Caco-2 (cell line): ENCODE measurements around the gene PAXIP1. TPM values are rescaled to one million over a fixed set of nuclear protein-coding genes. Genes with fewer than 3 reads are reported as not detected.
A peak's percentile ranks its signal among the peaks of the same experiment; 100 is the strongest.

Experiments
- BruUV-seq: library from RNA; stranded (reverse); fragments of 400-500 nt; replicated peaks from 2 replicates; lab custom pipeline; 2021; lab: Mats Ljungman, UMichigan
- CTCF ChIA-PET: fragments of 300-600 bp; sonication (Branson Sonifier 250); formaldehyde crosslinking; loops from one replicate; lab custom pipeline; 2022; ENCODE audit warnings: antibody characterized with exemption; lab: Charles Lee
- POLR2A ChIA-PET: fragments of 300-600 bp; sonication (Branson Sonifier 250); formaldehyde crosslinking; loops from one replicate; lab custom pipeline; 2022; ENCODE audit warnings: antibody characterized with exemption; lab: Charles Lee
- DNase-seq, 2 experiments: peaks; one replicate each; pipeline versions ENCODE4 v3.0.0 to v3.0.0-alpha.2; 2020 to 2022
- H3K27me3 ChIP-seq: replicated peaks from 2 replicates; pipeline ENCODE4 v1.6.0; 2011; ENCODE audit warnings: low read length; ENCODE audit not compliant: control insufficient read depth, insufficient read depth
- H3K36me3 ChIP-seq: 2 replicates; pipeline ENCODE4 v1.5.1; 2011; ENCODE audit warnings: low read length; ENCODE audit not compliant: control insufficient read depth, insufficient read depth
- H3K4me1 ChIP-seq: fragments of 250-450 bp; sonication (Bioruptor Pico); 2 replicates; pipeline ENCODE4 v1.5.1; 2020; ENCODE audit warnings: mild to moderate bottlenecking
- H3K4me3 ChIP-seq: 2 replicates; pipeline ENCODE4 v1.5.1; 2011; ENCODE audit warnings: low read depth, mild to moderate bottlenecking, control low read depth, low read length
- H3K9me3 ChIP-seq: fragments of 250-450 bp; sonication (Bioruptor Pico); 2 replicates; pipeline ENCODE4 v1.5.1; 2020; ENCODE audit warnings: mild to moderate bottlenecking, moderate library complexity
- H3K27ac Mint-ChIP-seq: one replicate; pipeline ENCODE4 v1.8.0; 2022; ENCODE audit warnings: mixed read lengths; ENCODE audit not compliant: unreplicated experiment
- H3K27me3 Mint-ChIP-seq: one replicate; pipeline ENCODE4 v1.8.0; 2022; ENCODE audit warnings: mixed read lengths; ENCODE audit not compliant: insufficient read depth, unreplicated experiment
- H3K36me3 Mint-ChIP-seq: one replicate; pipeline ENCODE4 v1.8.0; 2022; ENCODE audit warnings: mild to moderate bottlenecking, mixed read lengths; ENCODE audit not compliant: insufficient read depth, unreplicated experiment
- H3K4me1 Mint-ChIP-seq: one replicate; pipeline ENCODE4 v1.8.0; 2022; ENCODE audit warnings: low read depth, mixed read lengths; ENCODE audit not compliant: unreplicated experiment
- H3K4me3 Mint-ChIP-seq: one replicate; pipeline ENCODE4 v1.8.0; 2022; ENCODE audit warnings: mild to moderate bottlenecking, moderate library complexity, mixed read lengths; ENCODE audit not compliant: unreplicated experiment
- H3K9me3 Mint-ChIP-seq: one replicate; pipeline ENCODE4 v1.8.0; 2022; ENCODE audit warnings: mixed read lengths; ENCODE audit not compliant: unreplicated experiment
- CTCF ChIP-seq, 2 experiments: fragments of 200-600 bp in 1 of 2; IDR thresholded peaks; 1 replicate in 1 of 2; 2 replicates in 1 of 2; pipeline versions ENCODE4 v1.5.1 to v1.8.0; 2011 to 2022; ENCODE audit warnings: antibody characterized with exemption in 1 of 2, control low read depth in 1 of 2, inconsistent platforms in 1 of 2, low read depth in 1 of 2, low read length in 1 of 2, mild to moderate bottlenecking in 1 of 2, moderate library complexity in 1 of 2; ENCODE audit not compliant: insufficient read depth in 1 of 2, severe bottlenecking in 1 of 2, unreplicated experiment in 1 of 2
- intact Hi-C: fragments of 100-400 bp; cut with micrococcal nuclease; formaldehyde crosslinking; loops from one replicate; pipeline ENCODE4 v1.10.0; 2022; ENCODE audit not compliant: unreplicated experiment
- total RNA-seq: library from RNA; stranded (reverse); gene quantifications from 2 replicates; pipeline ENCODE4 v1.2.3, GENCODE V29; 2022

The PAXIP1 gene
- total RNA-seq, 1 experiment from 2014 or later = 31.5 TPM

GRCh38 chr7:155002411-155003091 is 373 bp downstream of the PAXIP1 start:
- CTCF ChIA-PET = interaction anchor here (1.6 kb wide), 1 partner anchor 75 kb away, joined by 9 read pairs; no protein-coding TSS in a partner anchor
- no peak overlapping the region for H3K4me3 Mint-ChIP-seq
- no peaks in the 10 kb centered on the region; the same call in 1 of the 2 replicates for H3K36me3 ChIP-seq
- peaks cover 21% of the 10 kb centered on the region for H3K36me3 Mint-ChIP-seq
- no peaks in the 10 kb centered on the region for H3K9me3 ChIP-seq
- peak overlapping the region; percentile 99 for H3K4me3 ChIP-seq
- TF ChIP-seq CTCF (IDR thresholded peaks at IDR 0.05; ENCODE audit: insufficient read depth in 1 of 2, low read depth in 1 of 2, low read length in 1 of 2, severe bottlenecking in 1 of 2, unreplicated experiment in 1 of 2) = no peak
- POLR2A ChIA-PET = interaction anchor here (1.2 kb wide), 1 partner anchor 295 kb away, joined by 4 read pairs; the partner anchor contains the start of gene INSIG1
- no peaks in the 10 kb centered on the region for H3K4me1 Mint-ChIP-seq
- no peaks in the 10 kb centered on the region for H3K27me3 Mint-ChIP-seq
- peak; percentile 60 to 75 for DNase-seq
- no TSS peak for BruUV-seq
- intact Hi-C loops = loop anchor here (5.0 kb wide), 1 partner anchor 295 kb away; the partner anchor contains the start of gene INSIG1
- H3K27ac Mint-ChIP-seq = no peak overlapping the region
- no peaks in the 10 kb centered on the region for H3K27me3 ChIP-seq
- H3K4me1 ChIP-seq = 0 out of 2 replicates have a peak, but pooled peaks cover 5% of the 10 kb centered on the region
- H3K9me3 Mint-ChIP-seq = no peaks in the 10 kb centered on the region

GRCh38 chr7:155001756-155002410 is 1.0 kb downstream of the PAXIP1 start:
- Histone ChIP-seq H3K27me3 (no peaks in the 10 kb centered on the region), H3K36me3 (no peaks in the 10 kb centered on the region; the same call in 1 of the 2 replicates), H3K9me3 (no peaks in the 10 kb centered on the region), H3K4me1 (0 out of 2 replicates have a peak, but pooled peaks cover 5% of the 10 kb centered on the region), H3K4me3 (peak overlapping the region; percentile 99)
- DNase-seq = no peak
- Mint-ChIP-seq H3K9me3 (no peaks in the 10 kb centered on the region), H3K4me1 (no peaks in the 10 kb centered on the region), H3K27ac (no peak overlapping the region), H3K4me3 (no peak overlapping the region), H3K27me3 (no peaks in the 10 kb centered on the region), H3K36me3 (peaks cover 28% of the 10 kb centered on the region)
- TF ChIP-seq CTCF (IDR thresholded peaks at IDR 0.05; ENCODE audit: insufficient read depth in 1 of 2, low read depth in 1 of 2, low read length in 1 of 2, severe bottlenecking in 1 of 2, unreplicated experiment in 1 of 2) = no peak
- intact Hi-C loops = loop anchor here (5.0 kb wide), 1 partner anchor 295 kb away; the partner anchor contains the start of gene INSIG1
- BruUV-seq = no TSS peak
- POLR2A ChIA-PET = no interaction called here
- CTCF ChIA-PET = no interaction called here

GRCh38 chr7:155000795-155001194 is 2.1 kb downstream of the PAXIP1 start:
- Mint-ChIP-seq H3K4me3 (no peak overlapping the region), H3K36me3 (peaks cover 31% of the 10 kb centered on the region), H3K27ac (no peak overlapping the region), H3K9me3 (no peaks in the 10 kb centered on the region), H3K4me1 (no peaks in the 10 kb centered on the region), H3K27me3 (no peaks in the 10 kb centered on the region)
- Histone ChIP-seq H3K9me3 (no peaks in the 10 kb centered on the region), H3K4me1 (0 out of 2 replicates have a peak, but pooled peaks cover 5% of the 10 kb centered on the region), H3K36me3 (no peaks in the 10 kb centered on the region; the same call in 1 of the 2 replicates), H3K27me3 (no peaks in the 10 kb centered on the region), H3K4me3 (no peak overlapping the region)
- ChIA-PET POLR2A (no interaction called here), CTCF (no interaction called here)
- no peak for TF ChIP-seq CTCF (IDR thresholded peaks at IDR 0.05; ENCODE audit: insufficient read depth in 1 of 2, low read depth in 1 of 2, low read length in 1 of 2, severe bottlenecking in 1 of 2, unreplicated experiment in 1 of 2)
- TSS peak; percentile 34 for BruUV-seq
- no peak for DNase-seq
- intact Hi-C loops = loop anchor here (5.0 kb wide), 1 partner anchor 297 kb away; the partner anchor contains the start of gene INSIG1
